ENCODE results near the gene TMEFF2.

The TMEFF2 gene, protein sequence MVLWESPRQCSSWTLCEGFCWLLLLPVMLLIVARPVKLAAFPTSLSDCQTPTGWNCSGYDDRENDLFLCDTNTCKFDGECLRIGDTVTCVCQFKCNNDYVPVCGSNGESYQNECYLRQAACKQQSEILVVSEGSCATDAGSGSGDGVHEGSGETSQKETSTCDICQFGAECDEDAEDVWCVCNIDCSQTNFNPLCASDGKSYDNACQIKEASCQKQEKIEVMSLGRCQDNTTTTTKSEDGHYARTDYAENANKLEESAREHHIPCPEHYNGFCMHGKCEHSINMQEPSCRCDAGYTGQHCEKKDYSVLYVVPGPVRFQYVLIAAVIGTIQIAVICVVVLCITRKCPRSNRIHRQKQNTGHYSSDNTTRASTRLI

DNA sequence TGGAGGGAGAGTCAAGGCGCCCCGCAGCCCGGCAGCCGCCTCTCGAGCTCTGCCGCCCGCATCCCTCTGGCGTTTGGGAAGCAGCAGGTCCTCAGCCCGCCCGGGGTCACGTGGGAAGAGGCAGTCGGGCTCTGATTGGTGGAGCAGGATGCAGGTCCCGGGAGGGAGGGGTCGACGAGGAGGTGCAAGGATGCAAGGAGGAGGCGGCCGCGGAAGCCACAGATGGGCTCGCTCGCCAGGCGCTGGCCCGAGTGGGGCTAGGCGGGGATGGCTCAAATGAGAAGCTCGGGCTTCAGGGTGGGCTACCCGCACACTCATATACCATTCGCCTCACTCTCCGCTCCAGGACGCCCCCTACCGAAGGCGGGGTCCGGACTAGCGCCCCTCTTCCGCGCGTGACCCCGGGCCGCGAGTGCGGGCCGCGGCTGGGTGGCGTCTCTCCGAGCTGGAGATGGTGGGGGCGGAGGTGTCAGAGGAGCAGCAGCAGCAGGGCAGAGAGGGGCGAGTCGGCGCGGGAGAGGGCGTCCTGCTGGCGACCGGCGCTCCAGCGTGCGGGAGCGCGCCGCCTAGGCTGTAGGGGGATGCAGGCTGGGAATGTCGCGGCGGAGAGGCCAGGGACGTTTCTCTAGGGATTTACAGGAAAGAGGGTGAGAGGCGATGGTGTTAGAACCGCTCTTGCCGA is at the start of gene TMEFF2:
Gene TMEFF2, minus strand, starts transcription at position 68 of the 682 bp plus-strand sequence. CDS start 409 bp downstream, outside the sequence.
- peak; percentile 51 to 58 for DNase-seq

DNA sequence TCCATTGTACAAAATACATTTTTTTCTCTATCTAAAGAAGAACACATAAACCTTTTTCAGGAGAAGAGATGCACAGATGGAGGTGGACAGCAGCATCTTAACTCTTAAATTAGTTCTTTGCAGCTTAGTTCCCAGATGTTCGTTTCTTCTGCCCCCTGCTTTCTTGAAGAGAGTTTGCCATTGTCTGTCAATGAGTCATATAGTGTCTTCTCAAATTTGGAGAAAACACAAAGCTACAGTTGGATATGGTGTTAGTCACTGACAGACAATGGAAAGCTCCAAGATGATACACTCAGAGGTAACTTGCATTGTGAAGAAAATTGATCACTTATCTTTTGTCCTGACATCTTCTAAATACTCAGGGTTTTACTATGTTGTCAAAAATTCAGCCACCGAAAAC is 48.8 kb upstream of the TMEFF2 start:
- DNase-seq, result no peak

DNA sequence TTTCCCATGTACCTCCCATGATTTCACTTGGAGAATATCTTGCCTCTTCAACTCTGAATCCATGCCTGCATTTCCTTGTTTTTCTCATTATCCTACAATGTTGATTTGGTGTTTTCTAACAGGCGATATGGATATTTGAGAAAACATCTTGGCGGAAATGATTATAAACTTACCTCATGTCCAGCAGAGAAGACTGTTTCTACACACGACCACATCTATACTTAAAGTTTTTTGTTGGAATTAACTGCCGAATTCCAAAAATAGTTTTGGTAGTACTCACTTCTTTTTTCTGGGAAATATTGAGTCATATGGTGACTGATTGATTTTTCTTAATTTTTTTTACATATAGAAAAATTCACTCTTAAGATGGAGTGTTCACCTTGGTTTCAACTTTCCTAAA is 41.4 kb upstream of the TMEFF2 start:
- no peak for DNase-seq

DNA sequence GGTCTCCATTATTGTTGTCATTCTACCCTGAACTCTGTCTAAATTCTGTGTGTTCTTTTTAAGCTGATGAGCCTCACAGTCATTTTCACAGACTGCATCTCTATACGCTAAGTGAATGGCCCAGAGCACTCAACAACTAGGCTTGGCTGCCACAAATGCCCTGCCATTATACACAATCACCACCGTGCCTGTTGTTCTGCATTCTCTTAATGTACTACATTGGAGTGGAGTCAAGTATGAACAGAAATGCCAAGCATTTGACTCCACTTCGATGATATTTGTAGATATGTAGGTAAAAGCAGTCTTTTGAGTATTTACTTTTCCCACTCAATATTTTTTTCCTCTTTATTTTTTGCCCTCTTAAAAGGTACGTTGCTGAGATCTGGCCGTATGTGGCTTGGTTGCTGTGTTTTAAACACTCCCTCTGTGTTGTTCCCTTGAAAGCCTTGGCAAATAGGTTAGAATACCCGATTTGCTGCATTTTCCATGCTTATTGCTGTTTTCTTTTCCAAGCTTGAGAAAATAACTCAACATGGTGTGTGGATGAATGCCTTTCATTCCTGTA is 36.2 kb upstream of the TMEFF2 start:
- no peak for DNase-seq

DNA sequence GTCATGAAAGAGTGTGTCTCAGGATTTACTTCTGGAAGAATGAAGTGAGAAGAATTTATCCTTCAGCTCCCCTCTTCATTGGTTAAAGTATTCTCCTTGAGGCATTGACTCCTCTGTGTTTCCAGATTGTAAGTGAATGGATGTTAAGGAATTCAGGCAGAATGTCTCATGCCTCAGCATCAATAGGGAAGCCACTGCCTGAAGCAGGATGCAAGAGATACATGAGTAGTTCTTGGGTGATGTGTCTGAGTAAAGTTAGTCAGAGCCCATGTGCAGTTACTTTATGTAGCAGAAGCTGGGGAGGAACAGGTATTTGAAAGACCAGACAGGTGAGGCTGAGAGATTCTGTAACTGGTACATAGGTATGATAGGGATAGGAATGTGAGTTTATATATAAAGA is 34.0 kb upstream of the TMEFF2 start:
- DNase-seq, result no peak

DNA sequence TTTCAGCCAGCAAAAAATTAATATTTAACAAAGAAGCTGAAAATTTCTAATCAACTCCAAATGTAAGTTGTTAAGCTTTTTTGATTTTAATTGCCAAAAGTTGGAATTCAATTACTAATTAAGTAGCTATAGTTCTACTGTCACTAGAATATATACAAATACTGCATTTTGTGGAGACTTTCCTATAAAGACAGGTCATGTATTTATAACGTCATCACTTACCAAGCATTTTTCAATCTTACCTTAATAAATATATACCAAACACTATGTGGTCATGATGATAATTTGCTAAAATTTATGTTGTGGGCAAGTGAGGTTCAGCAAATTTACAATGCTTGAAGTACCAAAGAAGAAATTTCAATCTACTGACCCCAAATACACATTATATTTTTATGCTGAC is 24.2 kb upstream of the TMEFF2 start:
- no peak for DNase-seq

DNA sequence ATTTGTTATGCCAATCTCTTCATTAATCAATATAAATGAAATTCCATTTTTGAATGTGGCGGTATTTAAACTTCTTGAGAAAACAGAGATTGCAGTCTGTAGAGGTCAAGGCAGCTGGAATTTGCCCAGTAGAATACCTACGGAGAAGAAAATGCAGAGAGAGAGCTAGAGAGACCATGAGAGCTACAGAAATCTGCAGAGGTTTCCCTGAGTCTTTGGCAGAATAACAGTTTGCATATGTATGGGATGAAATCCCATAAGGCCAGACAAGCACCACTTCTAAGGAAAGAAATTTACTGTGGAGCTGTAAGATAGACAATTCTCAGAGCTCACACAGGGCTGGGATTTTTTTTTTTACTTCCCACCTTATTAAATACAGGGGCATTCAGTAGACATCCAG is 23.6 kb upstream of the TMEFF2 start:
- DNase-seq, result no peak

DNA sequence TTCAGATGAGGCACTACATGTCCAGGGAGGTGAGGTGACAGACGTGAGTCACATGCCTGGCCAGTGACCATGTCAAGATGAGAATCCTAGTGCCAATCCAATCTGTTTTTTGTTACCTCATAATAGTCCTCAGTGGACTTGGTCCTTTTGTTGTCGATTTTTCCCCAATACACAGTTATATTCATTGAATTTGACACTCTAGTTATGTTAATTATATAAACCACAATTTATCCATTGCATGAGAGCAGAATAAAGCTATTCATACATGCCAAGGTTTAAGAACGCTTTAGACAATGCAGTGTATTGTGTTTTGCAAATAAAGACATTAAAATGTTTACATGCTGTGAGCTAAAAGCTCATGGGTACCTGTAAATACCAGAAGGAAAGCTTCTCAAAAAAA is 21.6 kb upstream of the TMEFF2 start:
- no peak for DNase-seq

DNA sequence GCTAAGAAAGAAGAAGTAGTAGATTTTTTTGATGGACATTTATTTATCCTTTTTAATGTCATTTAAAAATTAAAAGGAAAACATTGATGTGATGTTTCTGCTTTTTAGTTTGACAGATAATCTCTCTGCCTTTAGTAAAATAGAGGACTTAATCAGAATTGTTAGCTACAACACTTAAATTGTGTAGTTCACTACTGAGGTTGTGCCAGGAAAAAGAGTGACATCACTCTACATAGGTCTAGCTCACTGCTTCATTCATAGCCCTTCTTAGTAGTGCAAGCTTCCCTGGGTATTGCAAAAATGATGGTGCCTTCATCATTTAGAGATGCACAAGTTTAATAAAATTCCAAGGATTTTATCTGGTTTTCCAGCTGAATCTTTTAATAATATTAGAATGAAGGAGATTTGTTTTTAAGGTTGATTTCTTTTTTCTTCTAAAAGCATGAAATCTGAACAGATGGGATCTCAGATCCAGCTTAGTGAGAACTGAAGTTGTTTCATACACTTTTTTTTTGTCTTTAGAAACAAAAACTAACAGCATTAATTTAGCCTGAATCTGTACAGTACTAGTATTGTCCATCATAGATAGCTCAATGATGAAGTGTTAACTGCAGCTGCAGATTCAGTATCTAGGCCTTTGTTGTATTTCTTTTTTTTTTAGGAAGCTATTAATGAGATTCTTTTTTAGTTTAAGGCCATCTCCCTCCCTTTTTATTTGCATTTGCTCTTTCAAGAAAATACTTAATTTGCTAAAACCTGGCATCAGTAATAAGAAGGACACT is 20.6 kb upstream of the TMEFF2 start:
- no peak for DNase-seq

DNA sequence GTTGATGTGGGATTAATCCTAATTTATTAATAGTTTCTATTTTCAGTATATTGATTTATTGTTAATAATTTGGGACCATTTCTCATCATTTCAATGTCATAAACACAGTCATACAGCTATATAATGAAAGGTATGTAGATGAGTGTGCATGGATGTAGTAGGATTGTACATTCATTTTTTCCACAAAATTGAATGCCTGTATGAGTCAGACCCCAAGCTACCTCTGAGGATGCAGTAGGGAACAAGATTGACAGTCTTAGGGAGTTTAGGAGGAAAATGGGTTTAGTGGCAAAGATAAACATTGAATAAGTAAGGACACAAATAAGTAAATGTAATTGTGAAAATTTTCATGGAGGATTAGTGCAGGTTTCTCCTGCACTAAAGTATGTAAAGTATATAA is 14.1 kb upstream of the TMEFF2 start:
- no peak for DNase-seq

DNA sequence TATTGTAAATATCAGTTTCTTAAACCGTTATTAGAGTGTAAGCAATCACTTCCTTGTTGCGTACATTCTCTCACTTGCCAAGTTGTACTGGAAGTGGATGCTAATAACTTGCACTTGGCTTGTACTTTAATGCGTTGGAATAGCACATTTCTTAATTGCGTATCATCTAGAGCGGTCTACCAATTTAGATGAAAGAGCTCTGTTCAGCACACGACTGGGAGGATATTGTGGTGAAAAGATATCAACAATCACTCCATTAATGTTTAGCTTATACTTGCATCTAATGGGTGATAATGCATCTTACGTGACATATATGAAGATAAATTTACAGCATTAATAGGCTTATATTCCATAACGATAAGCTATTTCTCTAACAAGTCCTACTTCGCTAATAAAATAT is 11.7 kb upstream of the TMEFF2 start:
- no peak for DNase-seq

DNA sequence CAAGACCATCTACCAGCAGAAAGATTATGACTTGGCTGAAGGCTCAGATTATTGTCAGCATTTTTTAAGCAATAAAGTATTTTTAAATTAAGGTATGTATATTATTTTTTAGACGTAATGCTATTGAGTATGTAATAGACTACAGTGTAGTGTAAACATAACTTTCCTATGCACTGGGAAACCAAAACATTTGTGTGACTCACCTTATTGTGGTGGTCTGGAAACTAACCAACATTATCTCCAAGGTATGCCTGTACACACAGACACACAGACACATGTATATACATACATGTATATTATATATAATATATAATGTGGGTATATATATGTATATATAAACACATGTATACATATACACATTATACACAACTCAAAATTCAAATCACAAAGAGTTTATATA is 9.1 kb upstream of the TMEFF2 start:
- DNase-seq, result no peak

DNA sequence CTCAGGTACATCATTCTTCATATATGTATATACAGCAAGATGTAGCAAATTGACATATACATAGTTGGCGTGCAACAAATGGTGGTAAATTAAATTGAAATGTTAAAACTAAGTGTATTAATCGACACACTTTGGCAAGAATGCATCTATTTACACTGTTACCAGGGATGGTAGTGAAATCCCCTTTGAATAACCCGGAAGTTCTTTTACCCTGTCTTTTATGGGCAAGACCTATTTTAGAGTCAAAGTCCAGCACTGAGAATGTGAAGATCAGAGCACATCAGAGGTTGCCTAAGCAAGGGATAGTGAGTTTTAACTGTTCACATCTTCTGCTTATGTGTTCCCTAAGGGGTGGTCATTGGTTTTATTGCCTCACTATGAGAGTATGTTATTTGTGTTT is 7.6 kb upstream of the TMEFF2 start:
- DNase-seq, result no peak

DNA sequence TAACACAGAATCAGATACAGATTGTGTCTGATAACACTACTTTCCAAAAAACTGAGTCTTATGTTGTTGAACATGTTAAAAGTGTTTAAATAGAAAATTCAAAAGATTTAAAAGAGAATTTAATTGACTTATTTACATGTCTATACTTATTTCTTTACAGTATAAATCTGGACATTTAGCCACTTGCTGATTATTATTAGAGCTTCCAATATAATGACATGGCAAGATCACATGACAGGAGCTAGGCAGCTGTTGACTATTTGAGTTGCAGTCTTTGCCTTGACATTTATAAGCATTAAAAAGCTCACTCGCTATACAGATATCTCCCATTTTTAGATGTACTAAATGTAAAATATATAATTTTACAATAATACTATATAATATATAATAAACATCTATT is 6.4 kb upstream of the TMEFF2 start:
- DNase-seq, result no peak

DNA sequence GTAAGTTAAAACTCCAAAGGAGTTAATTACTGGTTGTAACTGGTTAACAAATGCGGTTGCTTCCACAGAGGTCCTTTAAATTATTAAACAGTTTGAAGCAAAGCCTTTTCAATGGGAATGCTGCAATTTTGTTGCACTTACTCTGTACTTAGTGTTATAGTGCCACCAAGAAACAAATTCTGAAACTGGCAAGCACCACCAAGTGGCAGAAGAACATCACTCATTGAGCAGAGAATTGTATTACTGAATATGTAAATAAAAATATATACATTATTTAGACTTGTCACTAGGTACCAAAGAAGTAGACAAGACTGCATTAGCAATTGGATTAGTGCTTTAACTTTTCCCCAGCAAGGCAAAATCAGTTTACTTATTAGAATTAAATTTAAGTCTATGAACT is 2.6 kb upstream of the TMEFF2 start:
- DNase-seq, result no peak

DNA sequence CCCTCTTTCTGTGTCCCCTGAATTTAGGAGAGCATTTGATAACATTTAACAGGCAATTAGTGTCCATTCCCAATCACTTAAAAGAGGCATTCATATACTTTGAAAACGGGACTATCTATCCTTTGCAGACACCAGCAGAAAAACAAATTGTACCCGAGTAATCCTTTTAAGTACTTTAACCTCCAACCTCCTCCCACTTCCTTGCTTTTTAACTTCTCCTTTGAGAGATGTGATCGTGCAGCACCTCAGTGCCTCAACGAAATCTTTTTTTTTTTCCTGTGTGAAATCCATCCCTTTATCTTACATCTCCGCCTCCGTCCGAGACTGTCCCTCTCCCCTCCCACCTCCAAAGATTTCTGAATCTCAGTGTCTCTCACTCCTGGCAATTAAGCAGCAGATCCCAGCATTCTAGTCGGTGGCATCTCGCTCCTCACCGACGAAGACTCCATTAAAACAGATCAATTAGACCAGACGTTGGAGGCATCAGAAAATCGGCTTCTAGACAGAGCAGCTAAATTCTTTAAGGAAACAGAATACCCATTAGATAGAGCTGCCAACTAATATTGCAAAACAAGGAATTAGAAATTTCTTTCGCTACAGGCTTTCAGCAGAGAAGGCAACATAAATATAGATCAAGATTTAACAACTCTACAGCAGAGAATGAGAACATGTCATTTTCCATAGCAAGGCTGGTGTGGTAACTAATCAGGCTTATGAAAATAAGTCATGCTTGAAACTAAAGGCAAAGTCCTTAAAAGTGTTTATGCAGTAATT is 1.9 kb upstream of the TMEFF2 start:
- DNase-seq, result no peak

DNA sequence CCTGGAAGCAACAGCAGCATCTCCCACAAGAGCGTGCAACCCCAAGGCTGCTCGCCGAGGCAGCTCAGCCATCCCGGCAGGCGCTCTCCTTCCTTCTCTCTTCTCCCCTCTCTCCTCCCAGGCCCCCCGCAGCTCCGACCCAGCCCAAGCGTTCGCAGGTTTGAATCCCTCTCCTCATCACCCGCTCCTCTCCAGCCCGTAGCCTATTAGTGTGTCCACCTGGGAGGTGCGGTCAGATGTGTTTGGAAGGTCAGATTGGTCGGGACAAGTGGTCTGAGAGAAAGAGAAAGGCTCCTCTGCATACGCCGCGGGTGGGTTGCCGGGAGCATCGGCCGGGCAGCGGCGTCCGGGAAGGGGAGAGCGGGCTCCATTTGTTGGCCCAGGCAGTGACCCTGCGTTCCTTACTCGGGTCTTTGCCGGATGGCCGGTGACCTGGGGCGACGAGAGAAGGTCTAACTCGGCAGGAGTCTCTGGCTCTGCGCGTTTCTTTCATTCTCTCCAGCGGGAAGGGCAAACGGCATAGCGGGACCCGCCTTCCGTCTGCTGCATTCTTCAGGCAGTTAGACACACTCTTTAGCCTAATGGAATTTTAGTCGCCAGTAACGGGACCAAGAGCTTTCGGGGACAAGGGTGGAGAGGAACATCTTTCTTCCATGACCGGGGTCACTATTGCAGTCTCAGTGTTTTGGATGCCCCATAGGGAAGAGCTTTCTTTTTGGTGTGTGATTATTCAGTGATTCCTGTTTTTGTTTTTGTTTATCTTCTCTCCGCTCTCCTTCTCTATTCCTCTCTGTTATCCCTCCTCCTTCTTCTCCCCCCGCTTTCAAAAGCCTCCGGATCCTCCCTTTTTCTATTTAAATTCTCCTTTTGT is 1.1 kb upstream of the TMEFF2 start:
- no peak for DNase-seq

DNA sequence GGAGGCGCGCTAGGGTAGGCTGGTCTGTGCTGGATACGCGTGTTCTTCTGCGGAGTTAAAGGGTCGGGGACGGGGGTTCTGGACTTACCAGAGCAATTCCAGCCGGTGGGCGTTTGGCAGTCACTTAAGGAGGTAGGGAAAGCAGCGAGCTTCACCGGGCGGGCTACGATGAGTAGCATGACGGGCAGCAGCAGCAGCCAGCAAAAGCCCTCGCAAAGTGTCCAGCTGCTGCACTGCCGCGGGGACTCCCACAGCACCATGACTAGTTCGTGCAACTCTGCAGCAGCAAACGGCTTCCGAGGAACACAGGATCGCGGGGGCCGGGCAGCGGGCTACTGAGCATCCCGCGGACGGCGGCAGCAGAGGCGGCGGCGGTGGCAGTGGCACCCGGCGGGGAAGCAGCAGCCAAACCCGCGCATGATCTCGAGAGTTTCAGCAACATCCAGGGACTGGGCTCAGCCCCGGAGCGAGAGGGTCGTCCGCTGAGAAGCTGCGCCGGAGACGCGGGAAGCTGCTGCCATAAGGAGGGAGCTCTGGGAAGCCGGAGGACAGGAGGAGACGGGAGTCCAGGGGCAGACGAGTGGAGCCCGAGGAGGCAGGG is 368 bp downstream of the TMEFF2 start:
- DNase-seq, result peak; percentile 5 to 16

DNA sequence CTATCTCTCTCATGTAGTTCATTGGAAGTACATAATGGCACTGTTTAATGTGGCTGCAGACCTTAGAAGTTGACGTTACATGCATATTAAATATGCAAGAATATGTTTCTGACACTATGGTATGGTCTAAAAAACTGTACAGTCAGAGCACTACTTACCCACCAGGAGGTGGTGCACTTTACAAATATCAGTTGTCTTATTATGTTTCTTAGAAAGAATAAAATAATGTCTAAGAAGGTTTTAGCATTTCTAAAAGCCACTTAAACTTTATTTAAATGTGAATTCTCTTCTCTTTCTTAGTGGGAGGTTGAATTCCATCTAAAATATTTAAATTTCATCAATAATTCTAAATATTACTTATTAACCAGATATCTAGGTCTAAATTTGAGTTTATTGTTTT is 4.3 kb downstream of the TMEFF2 start:
- DNase-seq, result no peak

DNA sequence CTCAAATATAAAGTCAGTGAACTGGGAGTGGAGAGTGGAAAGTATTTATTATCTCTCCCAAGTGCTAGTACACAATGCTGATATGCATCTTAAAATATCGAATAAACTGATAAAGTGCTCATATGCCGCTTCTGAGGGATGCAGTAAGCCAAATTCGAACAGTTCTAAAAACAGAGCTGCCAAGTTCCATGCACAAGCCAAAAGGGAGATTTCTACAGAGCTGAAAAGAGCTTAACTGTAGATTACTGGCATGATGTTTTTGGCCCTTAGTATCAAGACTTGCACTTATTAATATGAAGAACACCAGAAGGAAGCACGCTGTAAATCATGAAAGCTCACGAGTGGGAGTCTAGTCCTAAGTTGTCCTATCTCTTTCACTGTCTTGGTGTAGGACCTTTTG is 7.9 kb downstream of the TMEFF2 start:
- no peak for DNase-seq

DNA sequence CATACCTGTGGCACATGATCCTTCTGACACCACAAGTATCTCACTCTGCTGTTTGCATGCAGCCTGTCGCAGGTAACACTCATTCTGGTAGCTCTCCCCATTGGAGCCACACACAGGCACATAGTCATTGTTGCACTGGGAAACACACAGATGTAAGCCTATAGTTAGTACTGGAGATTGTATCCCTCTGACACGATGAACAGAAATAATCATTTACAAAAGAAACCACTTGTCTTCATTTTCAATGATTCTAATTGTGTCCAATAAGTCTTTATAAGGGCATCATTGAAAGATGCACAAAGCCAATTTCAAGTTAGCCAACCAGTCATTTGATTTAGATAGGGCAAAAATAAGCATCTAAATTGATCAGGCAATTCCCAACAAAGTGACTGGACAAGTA is 10.4 kb downstream of the TMEFF2 start:
- no peak for DNase-seq
